ENCODE data around the gene LRRC1. TPM values are rescaled to one million over a fixed set of nuclear protein-coding genes. Genes with fewer than 3 reads are reported as not detected.

LRRC1 gene
- total and polyA plus RNA-seq, 4 donors: 0.36 to 6.4 (median 0.94) TPM

- no peak for DNase-seq (ENCODE audit: low spot score)
- Histone ChIP-seq H3K27me3 (ENCODE audit: control insufficient read depth in 4 of 4, insufficient read depth in 4 of 4, low read length in 3 of 4) (no peaks in the 10 kb centered on the region), H3K4me3 (ENCODE audit: low read depth in 1 of 3, low read length in 3 of 3) (no peak overlapping the region), H3K9me3 (ENCODE audit: control insufficient read depth in 4 of 4, low read length in 3 of 4) (no peaks in the 10 kb centered on the region), H3K4me1 (ENCODE audit: control insufficient read depth in 4 of 4, insufficient read depth in 4 of 4, low read length in 3 of 4) (no peaks in the 10 kb centered on the region), H3K27ac (ENCODE audit: low read depth in 1 of 2, low read length in 2 of 2) (no peak overlapping the region), H3K9ac (ENCODE audit: low read depth in 1 of 2, low read length in 2 of 2) (no peak overlapping the region), H3K36me3 (ENCODE audit: control insufficient read depth in 4 of 4, insufficient read depth in 3 of 4, low read depth in 1 of 4, low read length in 3 of 4) (no peaks in the 10 kb centered on the region)
- 83% methylated on average over 4 of the region's 4 CpGs for WGBS
- TF ChIP-seq ATF3 (IDR thresholded peaks at IDR 0.05): no peak
- no peak for TF ChIP-seq FOXA2 (IDR thresholded peaks at IDR 0.05)
- no peak for TF ChIP-seq HNF4A (conservative IDR thresholded peaks at IDR 0.05)
- TF ChIP-seq MAX (IDR thresholded peaks at IDR 0.05): no peak
- TF ChIP-seq JUND (IDR thresholded peaks at IDR 0.05): no peak
- no peak for TF ChIP-seq RAD21 (IDR thresholded peaks at IDR 0.05)
- no peak for TF ChIP-seq GABPA (IDR thresholded peaks at IDR 0.05 in 1 of 2, conservative IDR thresholded peaks at IDR 0.05 in 1 of 2)
- TF ChIP-seq FOXA1 (IDR thresholded peaks at IDR 0.05): no peak
- TF ChIP-seq YY1 (IDR thresholded peaks at IDR 0.05): no peak
- no peak for TF ChIP-seq REST (IDR thresholded peaks at IDR 0.05)
- no peak for TF ChIP-seq NR2F2 (IDR thresholded peaks at IDR 0.05)
- TF ChIP-seq CTCF (IDR thresholded peaks at IDR 0.05; ENCODE audit: low read depth, low read length, missing input control): no peak
- no peak for TF ChIP-seq ZBTB33 (IDR thresholded peaks at IDR 0.05)
- no peak for TF ChIP-seq HNF4G (IDR thresholded peaks at IDR 0.05)
Measured at GRCh38 chr6:53767941-53768340, 26.9 kb upstream of the LRRC1 start.

- 76% methylated on average over 2 of the region's 2 CpGs for WGBS
- Histone ChIP-seq H3K27me3 (ENCODE audit: control insufficient read depth in 4 of 4, insufficient read depth in 4 of 4, low read length in 3 of 4) (no peaks in the 10 kb centered on the region), H3K27ac (ENCODE audit: low read depth in 1 of 2, low read length in 2 of 2) (no peak overlapping the region), H3K9me3 (ENCODE audit: control insufficient read depth in 4 of 4, low read length in 3 of 4) (no peaks in the 10 kb centered on the region), H3K4me3 (ENCODE audit: low read depth in 1 of 3, low read length in 3 of 3) (no peak overlapping the region), H3K36me3 (ENCODE audit: control insufficient read depth in 4 of 4, insufficient read depth in 3 of 4, low read depth in 1 of 4, low read length in 3 of 4) (no peaks in the 10 kb centered on the region), H3K9ac (ENCODE audit: low read depth in 1 of 2, low read length in 2 of 2) (no peak overlapping the region), H3K4me1 (ENCODE audit: control insufficient read depth in 4 of 4, insufficient read depth in 4 of 4, low read length in 3 of 4) (no peaks in the 10 kb centered on the region)
- TF ChIP-seq ATF3 (IDR thresholded peaks at IDR 0.05): no peak
- TF ChIP-seq MAX (IDR thresholded peaks at IDR 0.05): no peak
- TF ChIP-seq NR2F2 (IDR thresholded peaks at IDR 0.05): no peak
- no peak for TF ChIP-seq HNF4A (conservative IDR thresholded peaks at IDR 0.05)
- no peak for TF ChIP-seq HNF4G (IDR thresholded peaks at IDR 0.05)
- TF ChIP-seq EGR1 (IDR thresholded peaks at IDR 0.05; ENCODE audit: low read depth in 2 of 2): no peak
- DNase-seq (ENCODE audit: low spot score): no peak
Measured at GRCh38 chr6:53768636-53769035, 26.2 kb upstream of the LRRC1 start.

Measured in liver (tissue), 9 donors.